ENCODE data around the gene VIT.

VIT gene

GRCh38 chr2:36797324-36798070 lies 101.0 kb downstream of the VIT start:
- Histone ChIP-seq H3K4me3 (ENCODE audit: low read depth in 1 of 2, low read length in 2 of 2) (no peak overlapping the region), H3K4me1 (ENCODE audit: control insufficient read depth in 1 of 2, insufficient read depth in 2 of 2, low read length in 2 of 2) (no peaks in the 10 kb centered on the region), H3K27me3 (ENCODE audit: control insufficient read depth in 1 of 2, insufficient read depth in 2 of 2, low read length in 2 of 2) (no peaks in the 10 kb centered on the region), H3K36me3 (ENCODE audit: control insufficient read depth in 1 of 2, insufficient read depth in 2 of 2, low read length in 2 of 2) (no peaks in the 10 kb centered on the region), H3K27ac (ENCODE audit: low read depth, low read length) (no peak overlapping the region), H3K9ac (ENCODE audit: low read depth in 1 of 2, low read length in 2 of 2) (no peak overlapping the region), H3K9me3 (ENCODE audit: control insufficient read depth in 1 of 2, low read length in 2 of 2) (no peaks in the 10 kb centered on the region)

DNA sequence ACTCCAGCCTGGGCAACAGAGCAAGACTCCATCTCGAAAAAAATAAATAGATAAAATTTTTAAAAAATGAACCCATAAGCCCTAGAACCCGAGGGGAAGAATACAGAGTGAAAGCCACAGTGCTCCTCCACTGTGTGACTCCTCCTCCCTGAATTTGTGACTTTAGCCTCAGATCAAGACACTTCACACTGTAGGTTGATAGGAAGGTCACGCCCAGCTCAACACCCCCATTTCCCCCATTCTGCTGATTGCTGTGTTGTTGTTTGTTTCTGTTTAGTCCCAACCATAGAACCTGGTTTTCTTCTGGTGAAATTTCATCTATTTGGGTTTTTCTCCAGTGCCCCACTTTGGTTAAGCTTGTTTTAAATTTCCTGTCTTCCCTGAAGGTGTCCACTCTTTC lies 102.2 kb downstream of the VIT start:
- peaks cover 0 to 5% of the 10 kb centered on the region in 2 donors for H3K9me3 ChIP-seq (ENCODE audit: control insufficient read depth in 1 of 2, low read length in 2 of 2)
- no peak overlapping the region for H3K27ac ChIP-seq (ENCODE audit: low read depth, low read length)
- no peak overlapping the region for H3K9ac ChIP-seq (ENCODE audit: low read depth in 1 of 2, low read length in 2 of 2)

DNA sequence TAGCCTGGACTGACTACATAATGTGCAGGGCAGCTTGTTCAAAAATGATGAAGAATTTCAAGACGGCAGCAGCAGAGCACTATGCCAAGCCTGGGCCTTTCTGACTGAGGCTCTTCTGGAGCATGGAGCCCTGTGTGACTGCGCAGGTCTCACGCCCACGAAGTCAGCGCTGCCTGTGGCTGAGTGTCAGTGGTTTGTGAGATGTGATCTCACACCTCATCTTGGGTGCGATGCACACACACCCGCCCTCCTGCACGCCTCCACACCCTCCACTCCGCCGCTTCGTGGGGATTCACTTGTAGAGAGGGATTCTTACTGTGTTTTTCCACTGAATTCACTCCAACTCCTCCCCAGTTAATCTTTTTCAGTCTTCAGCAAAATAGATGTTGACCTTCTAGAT lies 103.9 kb downstream of the VIT start:
- Histone ChIP-seq H3K4me1 (ENCODE audit: control insufficient read depth in 1 of 2, insufficient read depth in 2 of 2, low read length in 2 of 2) (no peaks in the 10 kb centered on the region), H3K27me3 (ENCODE audit: control insufficient read depth in 1 of 2, insufficient read depth in 2 of 2, low read length in 2 of 2) (no peaks in the 10 kb centered on the region), H3K9me3 (ENCODE audit: control insufficient read depth in 1 of 2, low read length in 2 of 2) (peaks cover 0 to 5% of the 10 kb centered on the region in 2 donors), H3K9ac (ENCODE audit: low read depth in 1 of 2, low read length in 2 of 2) (no peak overlapping the region), H3K27ac (ENCODE audit: low read depth, low read length) (no peak overlapping the region), H3K4me3 (ENCODE audit: low read depth in 1 of 2, low read length in 2 of 2) (no peak overlapping the region), H3K36me3 (ENCODE audit: control insufficient read depth in 1 of 2, insufficient read depth in 2 of 2, low read length in 2 of 2) (no peaks in the 10 kb centered on the region)

More for the DNA sequence above, 102.2 kb downstream of the VIT start:
- Histone ChIP-seq H3K4me1 (ENCODE audit: control insufficient read depth in 1 of 2, insufficient read depth in 2 of 2, low read length in 2 of 2) (no peaks in the 10 kb centered on the region), H3K27me3 (ENCODE audit: control insufficient read depth in 1 of 2, insufficient read depth in 2 of 2, low read length in 2 of 2) (no peaks in the 10 kb centered on the region), H3K4me3 (ENCODE audit: low read depth in 1 of 2, low read length in 2 of 2) (no peak overlapping the region), H3K36me3 (ENCODE audit: control insufficient read depth in 1 of 2, insufficient read depth in 2 of 2, low read length in 2 of 2) (no peaks in the 10 kb centered on the region)

GRCh38 chr2:36801088-36801487 lies 104.6 kb downstream of the VIT start:
- H3K9me3 ChIP-seq (ENCODE audit: control insufficient read depth in 1 of 2, low read length in 2 of 2), result peaks cover 0 to 5% of the 10 kb centered on the region in 2 donors
- H3K4me1 ChIP-seq (ENCODE audit: control insufficient read depth in 1 of 2, insufficient read depth in 2 of 2, low read length in 2 of 2), result peaks cover 0 to 4% of the 10 kb centered on the region in 2 donors
- H3K9ac ChIP-seq (ENCODE audit: low read depth in 1 of 2, low read length in 2 of 2), result no peak overlapping the region
- H3K4me3 ChIP-seq (ENCODE audit: low read depth in 1 of 2, low read length in 2 of 2), result no peak overlapping the region
- H3K36me3 ChIP-seq (ENCODE audit: control insufficient read depth in 1 of 2, insufficient read depth in 2 of 2, low read length in 2 of 2), result no peaks in the 10 kb centered on the region
- H3K27me3 ChIP-seq (ENCODE audit: control insufficient read depth in 1 of 2, insufficient read depth in 2 of 2, low read length in 2 of 2), result no peaks in the 10 kb centered on the region
- no peak overlapping the region for H3K27ac ChIP-seq (ENCODE audit: low read depth, low read length)

- Histone ChIP-seq H3K27me3 (ENCODE audit: control insufficient read depth in 1 of 2, insufficient read depth in 2 of 2, low read length in 2 of 2) (no peaks in the 10 kb centered on the region), H3K4me1 (ENCODE audit: control insufficient read depth in 1 of 2, insufficient read depth in 2 of 2, low read length in 2 of 2) (peaks cover 4 to 13% of the 10 kb centered on the region in 2 donors), H3K9me3 (ENCODE audit: control insufficient read depth in 1 of 2, low read length in 2 of 2) (peaks cover 0 to 5% of the 10 kb centered on the region in 2 donors), H3K9ac (ENCODE audit: low read depth in 1 of 2, low read length in 2 of 2) (no peak overlapping the region), H3K27ac (ENCODE audit: low read depth, low read length) (no peak overlapping the region), H3K36me3 (ENCODE audit: control insufficient read depth in 1 of 2, insufficient read depth in 2 of 2, low read length in 2 of 2) (no peaks in the 10 kb centered on the region), H3K4me3 (ENCODE audit: low read depth in 1 of 2, low read length in 2 of 2) (no peak overlapping the region)
These were observed 106.4 kb downstream of the VIT start for GRCh38 chr2:36802952-36803351.

- Histone ChIP-seq H3K36me3 (ENCODE audit: control insufficient read depth in 1 of 2, insufficient read depth in 2 of 2, low read length in 2 of 2) (no peaks in the 10 kb centered on the region), H3K27me3 (ENCODE audit: control insufficient read depth in 1 of 2, insufficient read depth in 2 of 2, low read length in 2 of 2) (no peaks in the 10 kb centered on the region), H3K4me1 (ENCODE audit: control insufficient read depth in 1 of 2, insufficient read depth in 2 of 2, low read length in 2 of 2) (peaks cover 4 to 13% of the 10 kb centered on the region in 2 donors), H3K4me3 (ENCODE audit: low read depth in 1 of 2, low read length in 2 of 2) (no peak overlapping the region), H3K9ac (ENCODE audit: low read depth in 1 of 2, low read length in 2 of 2) (no peak overlapping the region), H3K9me3 (ENCODE audit: control insufficient read depth in 1 of 2, low read length in 2 of 2) (peaks cover 0 to 5% of the 10 kb centered on the region in 2 donors), H3K27ac (ENCODE audit: low read depth, low read length) (no peak overlapping the region)
These were observed 109.2 kb downstream of the VIT start for GRCh38 chr2:36805635-36806224.

- Histone ChIP-seq H3K4me3 (ENCODE audit: low read depth in 1 of 2, low read length in 2 of 2) (peak overlapping the region in 1 of 2 donors; percentile 19), H3K36me3 (ENCODE audit: control insufficient read depth in 1 of 2, insufficient read depth in 2 of 2, low read length in 2 of 2) (no peaks in the 10 kb centered on the region), H3K27me3 (ENCODE audit: control insufficient read depth in 1 of 2, insufficient read depth in 2 of 2, low read length in 2 of 2) (no peaks in the 10 kb centered on the region), H3K9me3 (ENCODE audit: control insufficient read depth in 1 of 2, low read length in 2 of 2) (peaks cover 0 to 5% of the 10 kb centered on the region in 2 donors), H3K27ac (ENCODE audit: low read depth, low read length) (no peak overlapping the region), H3K9ac (ENCODE audit: low read depth in 1 of 2, low read length in 2 of 2) (no peak overlapping the region), H3K4me1 (ENCODE audit: control insufficient read depth in 1 of 2, insufficient read depth in 2 of 2, low read length in 2 of 2) (peaks cover 4 to 13% of the 10 kb centered on the region in 2 donors)
These were observed 110.8 kb downstream of the VIT start for GRCh38 chr2:36807223-36807886.

DNA sequence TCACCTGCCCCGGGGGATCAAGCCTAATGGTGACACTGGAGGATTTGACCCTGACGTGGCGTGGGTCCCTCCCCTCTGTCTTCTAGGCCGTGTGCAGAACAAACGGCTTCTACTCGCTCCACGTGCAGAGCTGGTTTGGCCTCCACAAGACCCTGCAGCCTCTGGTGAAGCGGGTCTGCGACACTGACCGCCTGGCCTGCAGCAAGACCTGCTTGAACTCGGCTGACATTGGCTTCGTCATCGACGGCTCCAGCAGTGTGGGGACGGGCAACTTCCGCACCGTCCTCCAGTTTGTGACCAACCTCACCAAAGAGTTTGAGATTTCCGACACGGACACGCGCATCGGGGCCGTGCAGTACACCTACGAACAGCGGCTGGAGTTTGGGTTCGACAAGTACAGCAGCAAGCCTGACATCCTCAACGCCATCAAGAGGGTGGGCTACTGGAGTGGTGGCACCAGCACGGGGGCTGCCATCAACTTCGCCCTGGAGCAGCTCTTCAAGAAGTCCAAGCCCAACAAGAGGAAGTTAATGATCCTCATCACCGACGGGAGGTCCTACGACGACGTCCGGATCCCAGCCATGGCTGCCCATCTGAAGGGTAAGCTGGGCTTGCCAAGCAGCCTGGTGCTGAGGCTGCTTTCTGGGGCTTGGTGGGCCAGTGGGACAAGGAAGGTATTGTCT lies 112.0 kb downstream of the VIT start:
- Histone ChIP-seq H3K27ac (ENCODE audit: low read depth, low read length) (no peak overlapping the region), H3K4me3 (ENCODE audit: low read depth in 1 of 2, low read length in 2 of 2) (no peak overlapping the region), H3K9me3 (ENCODE audit: control insufficient read depth in 1 of 2, low read length in 2 of 2) (no peaks in the 10 kb centered on the region), H3K4me1 (ENCODE audit: control insufficient read depth in 1 of 2, insufficient read depth in 2 of 2, low read length in 2 of 2) (peaks cover 4 to 13% of the 10 kb centered on the region in 2 donors), H3K27me3 (ENCODE audit: control insufficient read depth in 1 of 2, insufficient read depth in 2 of 2, low read length in 2 of 2) (no peaks in the 10 kb centered on the region), H3K36me3 (ENCODE audit: control insufficient read depth in 1 of 2, insufficient read depth in 2 of 2, low read length in 2 of 2) (no peaks in the 10 kb centered on the region), H3K9ac (ENCODE audit: low read depth in 1 of 2, low read length in 2 of 2) (no peak overlapping the region)

- Histone ChIP-seq H3K9me3 (ENCODE audit: control insufficient read depth in 1 of 2, low read length in 2 of 2) (no peaks in the 10 kb centered on the region), H3K9ac (ENCODE audit: low read depth in 1 of 2, low read length in 2 of 2) (no peak overlapping the region)
These were observed 112.5 kb downstream of the VIT start for GRCh38 chr2:36809069-36809445.

DNA sequence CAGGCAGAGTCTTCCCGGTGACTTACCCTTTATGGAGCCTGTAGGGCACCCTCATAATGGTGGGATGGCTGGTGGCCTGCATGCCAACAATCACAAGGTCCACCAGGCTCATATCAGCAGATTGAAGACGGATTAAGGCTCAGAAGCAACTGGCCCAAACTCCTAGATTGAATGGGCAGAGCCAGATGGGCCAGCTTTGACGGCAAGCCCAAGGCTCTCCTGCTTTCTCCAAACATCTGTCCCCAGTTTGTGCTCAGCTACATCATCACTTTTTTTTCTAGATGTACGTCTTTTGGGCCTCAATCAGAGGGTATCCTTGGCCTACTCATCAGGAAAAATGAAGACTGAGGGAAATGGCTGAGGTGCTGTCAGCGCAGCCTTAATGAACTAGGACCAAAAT lies 114.6 kb downstream of the VIT start:
- Histone ChIP-seq H3K9ac (ENCODE audit: low read depth in 1 of 2, low read length in 2 of 2) (no peak overlapping the region), H3K36me3 (ENCODE audit: control insufficient read depth in 1 of 2, insufficient read depth in 2 of 2, low read length in 2 of 2) (no peaks in the 10 kb centered on the region), H3K4me3 (ENCODE audit: low read depth in 1 of 2, low read length in 2 of 2) (no peak overlapping the region)

More at GRCh38 chr2:36809069-36809445, 112.5 kb downstream of the VIT start:
- H3K36me3 ChIP-seq (ENCODE audit: control insufficient read depth in 1 of 2, insufficient read depth in 2 of 2, low read length in 2 of 2), result no peaks in the 10 kb centered on the region
- H3K4me3 ChIP-seq (ENCODE audit: low read depth in 1 of 2, low read length in 2 of 2), result no peak overlapping the region
- H3K27me3 ChIP-seq (ENCODE audit: control insufficient read depth in 1 of 2, insufficient read depth in 2 of 2, low read length in 2 of 2), result no peaks in the 10 kb centered on the region
- H3K27ac ChIP-seq (ENCODE audit: low read depth, low read length), result no peak overlapping the region
- peaks cover 4 to 13% of the 10 kb centered on the region in 2 donors for H3K4me1 ChIP-seq (ENCODE audit: control insufficient read depth in 1 of 2, insufficient read depth in 2 of 2, low read length in 2 of 2)

More for the DNA sequence above, 114.6 kb downstream of the VIT start:
- Histone ChIP-seq H3K9me3 (ENCODE audit: control insufficient read depth in 1 of 2, low read length in 2 of 2) (no peaks in the 10 kb centered on the region), H3K27ac (ENCODE audit: low read depth, low read length) (no peak overlapping the region), H3K4me1 (ENCODE audit: control insufficient read depth in 1 of 2, insufficient read depth in 2 of 2, low read length in 2 of 2) (peaks cover 4 to 9% of the 10 kb centered on the region in 2 donors), H3K27me3 (ENCODE audit: control insufficient read depth in 1 of 2, insufficient read depth in 2 of 2, low read length in 2 of 2) (no peaks in the 10 kb centered on the region)
